PFSK-1 (cell line): ENCODE measurements around the gene DPYD.

ENCODE experiments used
- FOXP2 ChIP-seq: optimal IDR thresholded peaks from 2 replicates; pipeline ENCODE3; 2011; ENCODE audit warnings: borderline replicate concordance, control low read depth, inconsistent platforms; ENCODE audit not compliant: insufficient read depth; ENCODE audit errors: extremely low read length, extremely low read depth
- POLR2AphosphoS5 ChIP-seq: IDR thresholded peaks from 2 replicates; pipeline ENCODE4 v1.6.1; 2012; ENCODE audit warnings: low read depth, mild to moderate bottlenecking, control low read depth, low read length, moderate library complexity
- REST ChIP-seq, 2 experiments: IDR thresholded peaks; 2 replicates each; pipeline versions ENCODE4 v1.6.1 to v1.8.0; 2011 to 2012; ENCODE audit warnings: low read depth in 2 of 2, low read length in 2 of 2, control low read depth in 1 of 2, inconsistent platforms in 1 of 2, mild to moderate bottlenecking in 1 of 2, moderate library complexity in 1 of 2; ENCODE audit not compliant: insufficient read depth in 1 of 2
- SIN3A ChIP-seq: IDR thresholded peaks from 2 replicates; pipeline ENCODE4 v1.6.1; 2012; ENCODE audit warnings: mild to moderate bottlenecking, low read length, moderate library complexity, borderline replicate concordance; ENCODE audit not compliant: insufficient read depth
- TAF1 ChIP-seq: IDR thresholded peaks from 2 replicates; pipeline ENCODE4 v1.6.1; 2012; ENCODE audit warnings: low read length, control low read depth, borderline replicate concordance; ENCODE audit not compliant: insufficient read depth

DNA sequence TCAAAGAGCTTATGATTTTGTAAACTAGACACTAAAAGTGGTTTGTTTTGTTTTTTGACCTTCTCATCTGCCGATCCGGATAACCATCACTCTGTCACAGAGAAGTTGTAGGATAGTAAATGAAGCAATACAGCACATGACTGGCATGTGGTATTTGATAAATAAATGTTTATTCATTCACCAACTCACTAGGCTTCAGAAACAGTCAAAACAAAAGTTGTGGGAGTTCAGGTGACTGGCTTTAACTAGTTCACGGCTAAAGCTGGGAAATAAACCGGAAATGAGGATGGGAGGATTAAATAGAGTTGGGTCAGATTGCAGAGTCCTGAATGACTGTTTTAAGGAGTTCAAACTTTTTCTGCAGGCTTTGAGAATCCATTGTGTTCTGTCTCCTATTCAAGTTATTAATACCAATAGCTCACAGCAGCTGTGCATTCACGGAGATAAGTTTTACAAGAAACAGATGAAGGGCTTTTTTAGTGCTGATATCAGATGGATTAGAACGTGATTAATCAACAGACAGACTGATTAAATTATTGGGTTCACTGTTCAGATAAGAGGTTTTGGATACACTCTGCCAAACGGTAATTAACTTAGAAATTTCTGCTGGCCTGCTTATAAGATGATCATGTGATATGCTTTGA lies 463.3 kb downstream of the DPYD start:
- TF ChIP-seq POLR2AphosphoS5 (0 out of 2 replicates have a peak, but pooled peaks have one; percentile 34), REST (IDR thresholded peaks at IDR 0.05; ENCODE audit: insufficient read depth in 1 of 2, low read depth in 2 of 2, low read length in 2 of 2) (no peak), TAF1 (no peak), SIN3A (no peak), FOXP2 (no peak)
